Epithelial cell of esophagus (primary cell): ENCODE measurements around the gene RBBP8NL.

Experiments
- DNase-seq: peaks from one replicate; pipeline ENCODE4 v3.0.0; 2010; ENCODE audit warnings: low read depth
- H3K4me3 ChIP-seq: 2 replicates; pipeline ENCODE4 v1.5.1; 2011; ENCODE audit warnings: mild to moderate bottlenecking, low read length, control low read depth
- TF ChIP-seq, protein P1 (sequence below): IDR thresholded peaks from 2 replicates; pipeline ENCODE4 v1.5.1; 2011; ENCODE audit warnings: low read depth, mild to moderate bottlenecking, low read length, control low read depth, inconsistent platforms; ENCODE audit not compliant: insufficient read depth; ENCODE audit errors: missing control alignments

Gene RBBP8NL

GRCh38 chr20:62444286-62444685 lies 16.9 kb upstream of the RBBP8NL start:
- no peak for DNase-seq
- TF ChIP-seq, protein P1, sequence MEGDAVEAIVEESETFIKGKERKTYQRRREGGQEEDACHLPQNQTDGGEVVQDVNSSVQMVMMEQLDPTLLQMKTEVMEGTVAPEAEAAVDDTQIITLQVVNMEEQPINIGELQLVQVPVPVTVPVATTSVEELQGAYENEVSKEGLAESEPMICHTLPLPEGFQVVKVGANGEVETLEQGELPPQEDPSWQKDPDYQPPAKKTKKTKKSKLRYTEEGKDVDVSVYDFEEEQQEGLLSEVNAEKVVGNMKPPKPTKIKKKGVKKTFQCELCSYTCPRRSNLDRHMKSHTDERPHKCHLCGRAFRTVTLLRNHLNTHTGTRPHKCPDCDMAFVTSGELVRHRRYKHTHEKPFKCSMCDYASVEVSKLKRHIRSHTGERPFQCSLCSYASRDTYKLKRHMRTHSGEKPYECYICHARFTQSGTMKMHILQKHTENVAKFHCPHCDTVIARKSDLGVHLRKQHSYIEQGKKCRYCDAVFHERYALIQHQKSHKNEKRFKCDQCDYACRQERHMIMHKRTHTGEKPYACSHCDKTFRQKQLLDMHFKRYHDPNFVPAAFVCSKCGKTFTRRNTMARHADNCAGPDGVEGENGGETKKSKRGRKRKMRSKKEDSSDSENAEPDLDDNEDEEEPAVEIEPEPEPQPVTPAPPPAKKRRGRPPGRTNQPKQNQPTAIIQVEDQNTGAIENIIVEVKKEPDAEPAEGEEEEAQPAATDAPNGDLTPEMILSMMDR = no peak

DNA sequence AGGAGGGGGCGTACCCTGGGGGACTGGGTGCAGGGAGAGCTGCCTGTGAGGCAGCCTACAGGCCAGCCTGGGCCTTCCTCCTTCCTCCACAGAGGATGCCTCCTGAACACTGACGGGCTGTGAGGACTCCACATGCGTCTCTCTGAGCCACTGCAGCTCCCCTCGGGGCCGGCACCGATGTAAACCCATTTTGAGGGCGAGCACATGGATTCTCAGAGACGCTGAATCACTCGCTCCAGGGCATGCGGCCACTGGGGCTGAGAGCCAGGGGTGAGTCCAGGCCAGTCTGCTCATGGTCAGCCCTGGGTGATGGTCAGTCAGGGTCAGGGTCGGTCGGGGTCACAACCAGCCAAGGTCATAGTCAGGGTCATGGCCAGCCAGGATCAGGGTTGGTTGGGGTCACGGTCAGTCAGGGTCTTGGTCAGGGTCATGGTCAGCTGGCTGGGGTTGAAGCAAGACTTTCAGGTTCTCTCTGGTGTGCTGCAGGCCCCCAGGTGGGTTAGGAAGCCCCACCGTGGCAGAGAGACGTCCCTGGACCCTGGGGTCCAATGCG lies 14.7 kb upstream of the RBBP8NL start:
- H3K4me3 ChIP-seq = no peak overlapping the region
- no peak for DNase-seq
- TF ChIP-seq, protein P1 = no peak

More at GRCh38 chr20:62444286-62444685, 16.9 kb upstream of the RBBP8NL start:
- no peak overlapping the region for H3K4me3 ChIP-seq

DNA sequence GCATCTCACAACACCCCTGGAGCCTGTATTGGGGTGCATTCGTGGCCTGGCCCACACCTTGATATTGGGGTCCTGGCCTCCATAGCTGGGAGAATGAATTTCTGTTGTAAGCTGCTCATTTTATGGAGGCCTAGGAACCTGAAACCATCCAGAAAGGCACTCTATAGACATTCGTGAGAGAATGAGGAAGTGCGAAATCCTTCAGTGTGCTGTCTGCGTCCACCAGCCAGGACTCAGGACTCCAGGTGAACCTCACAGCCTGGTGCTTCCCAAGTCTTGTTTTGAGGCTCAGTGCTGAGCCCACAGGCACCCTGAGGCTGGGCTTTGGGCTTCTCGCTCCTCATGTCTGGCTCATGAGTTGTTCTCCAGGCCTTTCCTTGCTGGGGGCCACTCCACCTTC lies 11.9 kb upstream of the RBBP8NL start:
- H3K4me3 ChIP-seq = no peak overlapping the region
- TF ChIP-seq, protein P1 = no peak
- DNase-seq = no peak

GRCh38 chr20:62437927-62438326 lies 10.6 kb upstream of the RBBP8NL start:
- H3K4me3 ChIP-seq = no peak overlapping the region
- TF ChIP-seq, protein P1 = no peak
- no peak for DNase-seq

GRCh38 chr20:62437496-62437895 lies 10.2 kb upstream of the RBBP8NL start:
- TF ChIP-seq, protein P1 = no peak
- no peak overlapping the region for H3K4me3 ChIP-seq

DNA sequence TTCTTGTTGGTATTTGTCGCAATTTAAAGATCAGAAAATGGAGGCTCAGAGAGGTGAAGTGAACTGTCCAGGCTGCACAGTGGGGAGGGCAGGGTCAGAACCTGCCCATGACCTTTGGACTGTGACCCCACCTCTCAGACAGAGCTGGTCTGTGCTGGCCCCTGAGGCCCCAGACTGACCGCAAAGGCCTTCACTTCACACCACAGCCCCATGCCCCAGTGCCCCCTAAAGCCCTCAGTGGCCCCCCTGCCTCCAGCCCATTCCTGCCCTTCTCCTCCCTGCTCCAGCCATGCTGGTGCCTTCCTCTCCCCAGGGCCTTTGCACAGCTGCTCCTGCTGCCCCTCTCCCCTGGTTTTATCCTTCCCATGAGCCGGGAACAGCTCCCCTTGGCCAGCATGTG lies 9.4 kb upstream of the RBBP8NL start:
- H3K4me3 ChIP-seq = no peak overlapping the region
- DNase-seq = no peak
- TF ChIP-seq, protein P1 = no peak

More at GRCh38 chr20:62437496-62437895, 10.2 kb upstream of the RBBP8NL start:
- no peak for DNase-seq
